HepG2 (cell line): ENCODE measurements around the gene DGKD. TPM values are rescaled to one million over a fixed set of nuclear protein-coding genes. Genes with fewer than 3 reads are reported as not detected.

ENCODE experiments used
- BHLHE40 ChIP-seq: IDR thresholded peaks from 2 replicates; pipeline ENCODE4 v1.6.1; 2011; ENCODE audit warnings: low read length, improper control_type of control experiment
- ISL2 ChIP-seq: sonication (generic); formaldehyde crosslinking; IDR thresholded peaks from 2 replicates; pipeline ENCODE4 v1.5.0; 2020; ENCODE audit warnings: missing genetic modification reagents
- NFE2L1 ChIP-seq: sonication (generic); formaldehyde crosslinking; IDR thresholded peaks from 2 replicates; pipeline ENCODE4 v1.4.0; 2020; ENCODE audit warnings: missing genetic modification reagents, mild to moderate bottlenecking, borderline replicate concordance
- NFRKB ChIP-seq: fragments of 450-650 bp; IDR thresholded peaks from 2 replicates; pipeline ENCODE4 v1.6.1; 2017
- NR2F6 ChIP-seq, 2 experiments: IDR thresholded peaks; 2 replicates each; pipeline ENCODE4 v1.6.1; 2016; ENCODE audit warnings: antibody characterized with exemption in 1 of 2, mild to moderate bottlenecking in 1 of 2
- PAX8 ChIP-seq: sonication (generic); formaldehyde crosslinking; IDR thresholded peaks from 2 replicates; pipeline ENCODE4 v1.8.0; 2022; ENCODE audit warnings: mild to moderate bottlenecking, missing genetic modification reagents, borderline replicate concordance
- POLR2AphosphoS5 ChIP-seq: IDR thresholded peaks from 2 replicates; pipeline ENCODE4 v1.6.1; 2012; ENCODE audit warnings: low read depth, low read length
- SIX4 ChIP-seq: sonication (generic); formaldehyde crosslinking; IDR thresholded peaks from 2 replicates; pipeline ENCODE4 v1.4.0; 2020; ENCODE audit warnings: missing genetic modification reagents
- ZFP41 ChIP-seq: sonication (generic); formaldehyde crosslinking; IDR thresholded peaks from 2 replicates; pipeline ENCODE4 v1.4.0; 2020; ENCODE audit warnings: mild to moderate bottlenecking, missing genetic modification reagents, borderline replicate concordance
- ZFP82 ChIP-seq: sonication (generic); formaldehyde crosslinking; IDR thresholded peaks from 2 replicates; pipeline ENCODE4 v1.5.1; 2020; ENCODE audit warnings: mild to moderate bottlenecking, missing genetic modification reagents, borderline replicate concordance
- ZKSCAN5 ChIP-seq: sonication (generic); formaldehyde crosslinking; IDR thresholded peaks from 2 replicates; pipeline ENCODE4 v1.5.1; 2020; ENCODE audit warnings: mild to moderate bottlenecking, missing genetic modification reagents
- ZNF24 ChIP-seq: fragments of 450-650 bp; IDR thresholded peaks from 2 replicates; pipeline ENCODE4 v1.6.1; 2017; ENCODE audit warnings: antibody characterized with exemption, mild to moderate bottlenecking
- ZNF253 ChIP-seq: sonication (generic); formaldehyde crosslinking; IDR thresholded peaks from 2 replicates; pipeline ENCODE4 v1.8.0; 2022; ENCODE audit warnings: mild to moderate bottlenecking, missing genetic modification reagents, borderline replicate concordance
- ZNF264 ChIP-seq: sonication (generic); formaldehyde crosslinking; IDR thresholded peaks from 2 replicates; pipeline ENCODE4 v1.4.0; 2020; ENCODE audit warnings: missing genetic modification reagents
- ZNF333 ChIP-seq: sonication (generic); formaldehyde crosslinking; IDR thresholded peaks from 2 replicates; pipeline ENCODE4 v1.4.0; 2020; ENCODE audit warnings: mild to moderate bottlenecking, missing genetic modification reagents, borderline replicate concordance
- ZNF550 ChIP-seq: sonication (generic); formaldehyde crosslinking; IDR thresholded peaks from 2 replicates; pipeline ENCODE4 v1.4.0; 2020; ENCODE audit warnings: mild to moderate bottlenecking, missing genetic modification reagents, borderline replicate concordance
- ZNF7 ChIP-seq: IDR thresholded peaks from 2 replicates; pipeline ENCODE4 v1.6.1; 2016; ENCODE audit warnings: missing biosample characterization, missing genetic modification reagents
- ZNF75D ChIP-seq: sonication (generic); formaldehyde crosslinking; IDR thresholded peaks from 2 replicates; pipeline ENCODE4 v1.8.1; 2023; ENCODE audit warnings: missing genetic modification reagents, mild to moderate bottlenecking, borderline replicate concordance
- ZNF761 ChIP-seq: sonication (generic); formaldehyde crosslinking; conservative IDR thresholded peaks from 2 replicates; pipeline ENCODE4 v1.4.0; 2020; ENCODE audit warnings: mild to moderate bottlenecking, missing genetic modification reagents
- ZNF839 ChIP-seq: sonication (generic); formaldehyde crosslinking; IDR thresholded peaks from 2 replicates; pipeline ENCODE4 v1.4.0; 2020; ENCODE audit warnings: missing genetic modification reagents, mild to moderate bottlenecking, borderline replicate concordance
- ZNF850 ChIP-seq: sonication (generic); formaldehyde crosslinking; conservative IDR thresholded peaks from 2 replicates; pipeline ENCODE4 v1.9.0; 2021; ENCODE audit warnings: mild to moderate bottlenecking, missing genetic modification reagents
- ZNF879 ChIP-seq: sonication (generic); formaldehyde crosslinking; IDR thresholded peaks from 2 replicates; pipeline ENCODE4 v1.8.1; 2023; ENCODE audit warnings: missing genetic modification reagents
- polyA plus RNA-seq, 8 experiments: library from polyadenylated mRNA; depleted of rRNA in 3 of 8; stranded (reverse) in 7 of 8; unstranded in 1 of 8; fragments of >200 nt; fragmentation: Illumina TruSeq in 4 of 8; extraction: Trizol in 4 of 8; gene quantifications; 2 replicates each; pipeline versions ENCODE4 v1.2.1 to v1.2.3, GENCODE V29; 2011 to 2016; ENCODE audit warnings: low read depth in 4 of 8, missing spikeins in 1 of 8, mixed read lengths in 1 of 8; ENCODE audit not compliant: insufficient read depth in 1 of 8
- total RNA-seq, 5 experiments: library from RNA; depleted of rRNA; stranded (reverse); fragments of >200 nt; fragmentation: Illumina TruSeq; extraction: Trizol; gene quantifications; 2 replicates each; pipeline ENCODE4 v1.2.3, GENCODE V29; 2016; ENCODE audit warnings: low read depth in 1 of 5
- TF ChIP-seq, protein P1 (sequence below): fragments of 450-650 bp; IDR thresholded peaks from 2 replicates; pipeline ENCODE4 v1.6.1; 2017
- TF ChIP-seq, protein P2 (sequence below): sonication (generic); formaldehyde crosslinking; IDR thresholded peaks from 2 replicates; pipeline ENCODE4 v1.9.0; 2022; ENCODE audit warnings: low read depth, missing genetic modification reagents
- TF ChIP-seq, protein P3 (sequence below), 2 experiments: IDR thresholded peaks; 2 replicates each; pipeline ENCODE4 v1.6.1; 2011 to 2012; ENCODE audit warnings: low read length in 2 of 2, borderline replicate concordance in 1 of 2, low read depth in 1 of 2, mild to moderate bottlenecking in 1 of 2, moderate library complexity in 1 of 2

DGKD gene
- total and polyA plus RNA-seq, 2 of the 13 experiments (the other 11 are each of a cell fraction or from before 2014, with no cell fraction given): 24.5 to 33.2 TPM

DNA sequence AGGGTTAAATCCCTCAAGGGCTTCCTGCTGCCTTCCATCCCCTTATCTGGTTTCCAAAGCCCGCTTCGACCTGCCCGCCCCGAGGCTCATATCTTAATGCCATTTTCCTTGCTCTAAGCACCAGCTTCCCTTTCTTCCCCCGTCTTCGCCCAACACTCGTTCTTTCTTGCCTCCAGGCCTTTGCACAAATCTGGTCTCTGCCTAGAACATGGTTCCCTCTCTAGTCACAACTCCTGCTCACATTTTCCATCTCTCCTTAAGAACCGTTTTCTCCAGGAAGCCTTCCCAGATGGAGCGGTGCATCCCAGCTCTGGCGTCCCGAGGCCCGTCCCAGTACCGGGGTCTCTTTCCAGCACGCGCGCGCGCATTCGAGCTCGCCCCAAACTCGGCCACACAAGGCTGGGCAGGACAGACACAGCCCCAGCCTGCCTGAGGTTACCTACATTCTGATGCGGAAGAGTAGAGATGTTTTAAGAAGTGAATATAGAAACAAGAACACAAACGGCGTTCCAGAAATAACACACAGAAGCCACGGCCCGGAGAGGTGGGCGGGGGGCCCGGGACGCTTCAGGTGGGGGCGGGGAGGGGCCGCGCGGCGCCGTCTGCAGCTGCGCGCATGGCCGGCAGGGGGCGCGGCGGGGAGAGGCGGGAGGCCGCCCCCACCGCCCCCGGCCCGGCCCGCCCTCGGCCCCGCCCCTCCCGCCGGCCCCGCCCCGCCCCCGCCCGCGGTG lies at the start of gene DGKD (continued):
- TF ChIP-seq PAX8 (CRISPR knock-in tag) (0 out of 2 replicates have a peak, but pooled peaks have one; percentile 12), ZFP41 (CRISPR knock-in tag) (no peak), ZNF24 (no peak), NFE2L1 (CRISPR knock-in tag) (no peak), ZNF879 (CRISPR knock-in tag) (no peak), SIX4 (CRISPR knock-in tag) (no peak), POLR2AphosphoS5 (0 out of 2 replicates have a peak, but pooled peaks have one; percentile 43), ISL2 (CRISPR knock-in tag) (peak; percentile 76; the same call in 1 of the 2 replicates), NR2F6 (IDR thresholded peaks at IDR 0.05) (no peak), NR2F6 (CRISPR knock-in tag; IDR thresholded peaks at IDR 0.05) (no peak; the same call in 1 of the 2 replicates), ZKSCAN5 (CRISPR knock-in tag) (no peak), NFRKB (no peak), ZNF550 (CRISPR knock-in tag) (no peak), ZNF839 (CRISPR knock-in tag) (no peak), ZFP82 (CRISPR knock-in tag) (no peak), ZNF7 (CRISPR knock-in tag) (no peak), ZNF761 (CRISPR knock-in tag) (no peak; the same call in 1 of the 2 replicates), ZNF333 (CRISPR knock-in tag) (peak; percentile 82; the same call in 1 of the 2 replicates), ZNF850 (CRISPR knock-in tag) (no peak), ZNF253 (CRISPR knock-in tag) (no peak), ZNF75D (no peak), ZNF264 (0 out of 2 replicates have a peak, but pooled peaks have one; percentile 42), BHLHE40 (no peak)
- TF ChIP-seq, protein P1, sequence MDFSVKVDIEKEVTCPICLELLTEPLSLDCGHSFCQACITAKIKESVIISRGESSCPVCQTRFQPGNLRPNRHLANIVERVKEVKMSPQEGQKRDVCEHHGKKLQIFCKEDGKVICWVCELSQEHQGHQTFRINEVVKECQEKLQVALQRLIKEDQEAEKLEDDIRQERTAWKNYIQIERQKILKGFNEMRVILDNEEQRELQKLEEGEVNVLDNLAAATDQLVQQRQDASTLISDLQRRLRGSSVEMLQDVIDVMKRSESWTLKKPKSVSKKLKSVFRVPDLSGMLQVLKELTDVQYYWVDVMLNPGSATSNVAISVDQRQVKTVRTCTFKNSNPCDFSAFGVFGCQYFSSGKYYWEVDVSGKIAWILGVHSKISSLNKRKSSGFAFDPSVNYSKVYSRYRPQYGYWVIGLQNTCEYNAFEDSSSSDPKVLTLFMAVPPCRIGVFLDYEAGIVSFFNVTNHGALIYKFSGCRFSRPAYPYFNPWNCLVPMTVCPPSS: no peak
- TF ChIP-seq, protein P2, sequence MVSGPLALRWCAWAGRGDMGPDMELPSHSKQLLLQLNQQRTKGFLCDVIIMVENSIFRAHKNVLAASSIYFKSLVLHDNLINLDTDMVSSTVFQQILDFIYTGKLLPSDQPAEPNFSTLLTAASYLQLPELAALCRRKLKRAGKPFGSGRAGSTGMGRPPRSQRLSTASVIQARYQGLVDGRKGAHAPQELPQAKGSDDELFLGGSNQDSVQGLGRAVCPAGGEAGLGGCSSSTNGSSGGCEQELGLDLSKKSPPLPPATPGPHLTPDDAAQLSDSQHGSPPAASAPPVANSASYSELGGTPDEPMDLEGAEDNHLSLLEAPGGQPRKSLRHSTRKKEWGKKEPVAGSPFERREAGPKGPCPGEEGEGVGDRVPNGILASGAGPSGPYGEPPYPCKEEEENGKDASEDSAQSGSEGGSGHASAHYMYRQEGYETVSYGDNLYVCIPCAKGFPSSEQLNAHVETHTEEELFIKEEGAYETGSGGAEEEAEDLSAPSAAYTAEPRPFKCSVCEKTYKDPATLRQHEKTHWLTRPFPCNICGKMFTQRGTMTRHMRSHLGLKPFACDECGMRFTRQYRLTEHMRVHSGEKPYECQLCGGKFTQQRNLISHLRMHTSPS: no peak; the same call in 1 of the 2 replicates
- TF ChIP-seq, protein P3, sequence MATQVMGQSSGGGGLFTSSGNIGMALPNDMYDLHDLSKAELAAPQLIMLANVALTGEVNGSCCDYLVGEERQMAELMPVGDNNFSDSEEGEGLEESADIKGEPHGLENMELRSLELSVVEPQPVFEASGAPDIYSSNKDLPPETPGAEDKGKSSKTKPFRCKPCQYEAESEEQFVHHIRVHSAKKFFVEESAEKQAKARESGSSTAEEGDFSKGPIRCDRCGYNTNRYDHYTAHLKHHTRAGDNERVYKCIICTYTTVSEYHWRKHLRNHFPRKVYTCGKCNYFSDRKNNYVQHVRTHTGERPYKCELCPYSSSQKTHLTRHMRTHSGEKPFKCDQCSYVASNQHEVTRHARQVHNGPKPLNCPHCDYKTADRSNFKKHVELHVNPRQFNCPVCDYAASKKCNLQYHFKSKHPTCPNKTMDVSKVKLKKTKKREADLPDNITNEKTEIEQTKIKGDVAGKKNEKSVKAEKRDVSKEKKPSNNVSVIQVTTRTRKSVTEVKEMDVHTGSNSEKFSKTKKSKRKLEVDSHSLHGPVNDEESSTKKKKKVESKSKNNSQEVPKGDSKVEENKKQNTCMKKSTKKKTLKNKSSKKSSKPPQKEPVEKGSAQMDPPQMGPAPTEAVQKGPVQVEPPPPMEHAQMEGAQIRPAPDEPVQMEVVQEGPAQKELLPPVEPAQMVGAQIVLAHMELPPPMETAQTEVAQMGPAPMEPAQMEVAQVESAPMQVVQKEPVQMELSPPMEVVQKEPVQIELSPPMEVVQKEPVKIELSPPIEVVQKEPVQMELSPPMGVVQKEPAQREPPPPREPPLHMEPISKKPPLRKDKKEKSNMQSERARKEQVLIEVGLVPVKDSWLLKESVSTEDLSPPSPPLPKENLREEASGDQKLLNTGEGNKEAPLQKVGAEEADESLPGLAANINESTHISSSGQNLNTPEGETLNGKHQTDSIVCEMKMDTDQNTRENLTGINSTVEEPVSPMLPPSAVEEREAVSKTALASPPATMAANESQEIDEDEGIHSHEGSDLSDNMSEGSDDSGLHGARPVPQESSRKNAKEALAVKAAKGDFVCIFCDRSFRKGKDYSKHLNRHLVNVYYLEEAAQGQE (IDR thresholded peaks at IDR 0.05; ENCODE audit: borderline replicate concordance in 1 of 2, low read depth in 1 of 2, low read length in 2 of 2): no peak
